Endothelial cell of umbilical vein (primary cell): ENCODE measurements around the gene SH3GL3. TPM values are rescaled to one million over a fixed set of nuclear protein-coding genes. Genes with fewer than 3 reads are reported as not detected.

ENCODE experiments used
- BruUV-seq: library from RNA; stranded (reverse); fragments of 400-500 nt; replicated peaks from 2 replicates; lab custom pipeline; 2021; lab: Mats Ljungman, UMichigan
- CTCF ChIA-PET: fragments of 300-600, 350-600 bp; sonication (Branson Sonifier 250); formaldehyde crosslinking; loops from one replicate; lab custom pipeline; 2021; ENCODE audit warnings: antibody characterized with exemption, inconsistent platforms; lab: Charles Lee
- POLR2A ChIA-PET: fragments of 300-600, 350-600 bp; sonication (Branson Sonifier 250); formaldehyde crosslinking; loops from one replicate; lab custom pipeline; 2021; ENCODE audit warnings: antibody characterized with exemption, inconsistent platforms; lab: Charles Lee
- DNase-seq: peaks from one replicate; pipeline ENCODE4 v3.0.0-alpha.2; 2011; ENCODE audit warnings: low read depth, low spot score
- FAIRE-seq: peaks from 2 replicates; lab custom pipeline; 2011; peaks lifted over from hg19 to GRCh38; lab: Jason Lieb, UNC
- H2AFZ ChIP-seq: 2 replicates; pipeline ENCODE4 v1.6.0; 2012; ENCODE audit warnings: low read depth, low read length, control low read depth, inconsistent platforms
- H3K27ac ChIP-seq: 2 replicates; pipeline ENCODE4 v1.5.1; 2011; ENCODE audit warnings: low read depth, mild to moderate bottlenecking, control low read depth, low read length, moderate library complexity; ENCODE audit not compliant: insufficient read depth
- H3K27me3 ChIP-seq, 2 experiments: 2 replicates each; pipeline versions ENCODE4 v1.6.0 to v1.6.1; 2011; ENCODE audit warnings: low read length in 2 of 2, mixed read lengths in 1 of 2; ENCODE audit not compliant: control insufficient read depth in 2 of 2, insufficient read depth in 2 of 2
- H3K36me3 ChIP-seq, 2 experiments: 2 replicates in 1 of 2; 3 replicates in 1 of 2; pipeline ENCODE4 v1.5.1; 2011; ENCODE audit warnings: low read length in 2 of 2, mild to moderate bottlenecking in 1 of 2, moderate library complexity in 1 of 2; ENCODE audit not compliant: control insufficient read depth in 2 of 2, insufficient read depth in 2 of 2; ENCODE audit errors: extremely low read depth in 1 of 2
- H3K4me1 ChIP-seq: 3 replicates; pipeline ENCODE4 v1.5.1; 2011; ENCODE audit warnings: mild to moderate bottlenecking, low read length; ENCODE audit not compliant: control insufficient read depth, insufficient read depth; ENCODE audit errors: extremely low read depth
- H3K4me2 ChIP-seq: 2 replicates; pipeline ENCODE4 v1.6.1; 2011; ENCODE audit warnings: low read length, control low read depth, mixed read lengths; ENCODE audit not compliant: insufficient read depth
- H3K4me3 ChIP-seq, 3 experiments: fragments of 200-600 bp in 1 of 3; sonication (generic), shearing (Covaris generic) in 1 of 3; replicated peaks in 1 of 3; 2 replicates each; pipeline ENCODE4 v1.5.1; 2011 to 2016; ENCODE audit warnings: control low read depth in 3 of 3, low read length in 3 of 3, mild to moderate bottlenecking in 2 of 3, inconsistent platforms in 1 of 3, low read depth in 1 of 3, moderate library complexity in 1 of 3; ENCODE audit not compliant: insufficient read depth in 1 of 3
- H3K79me2 ChIP-seq: 2 replicates; pipeline ENCODE4 v1.6.0; 2012; ENCODE audit warnings: low read length, inconsistent platforms; ENCODE audit not compliant: control insufficient read depth, insufficient read depth
- H3K9ac ChIP-seq: replicated peaks from 2 replicates; pipeline ENCODE3; 2011; ENCODE audit warnings: low read length, control low read depth; ENCODE audit not compliant: insufficient read depth; ENCODE audit errors: extremely low read depth
- H3K9me1 ChIP-seq: replicated peaks from 3 replicates; pipeline ENCODE4 v1.6.0; 2011; ENCODE audit warnings: mild to moderate bottlenecking, low read length; ENCODE audit not compliant: control insufficient read depth, insufficient read depth; ENCODE audit errors: extremely low read depth
- H3K9me3 ChIP-seq: replicated peaks from 2 replicates; pipeline ENCODE4 v1.5.1; 2012; ENCODE audit warnings: low read length, inconsistent platforms; ENCODE audit not compliant: control insufficient read depth, insufficient read depth
- H4K20me1 ChIP-seq: replicated peaks from 2 replicates; pipeline ENCODE3; 2011; ENCODE audit warnings: mild to moderate bottlenecking, low read length; ENCODE audit not compliant: control insufficient read depth, insufficient read depth; ENCODE audit errors: extremely low read depth
- CTCF ChIP-seq, 2 donors: IDR thresholded peaks; 1 replicate in 1 of 2; 2 replicates in 1 of 2; pipeline ENCODE4 v1.5.1; 2011; ENCODE audit warnings: low read length in 2 of 2, mild to moderate bottlenecking in 2 of 2, moderate library complexity in 2 of 2, control low read depth in 1 of 2, inconsistent platforms in 1 of 2, low read depth in 1 of 2; ENCODE audit not compliant: insufficient read depth in 1 of 2; ENCODE audit errors: extremely low read depth in 1 of 2
- EZH2 ChIP-seq: IDR thresholded peaks from 2 replicates; pipeline ENCODE4 v1.6.1; 2012; ENCODE audit warnings: borderline replicate concordance, low read depth, mild to moderate bottlenecking, moderate library complexity, low read length, inconsistent platforms; ENCODE audit not compliant: severe bottlenecking
- FOS ChIP-seq: IDR thresholded peaks from 2 replicates; pipeline ENCODE4 v1.6.1; 2011; ENCODE audit warnings: mild to moderate bottlenecking, low read length, moderate library complexity, borderline replicate concordance; ENCODE audit not compliant: insufficient read depth
- JUN ChIP-seq: IDR thresholded peaks from 2 replicates; pipeline ENCODE4 v1.6.1; 2011; ENCODE audit warnings: borderline replicate concordance, low read depth; ENCODE audit not compliant: insufficient read length, insufficient read depth
- MAX ChIP-seq: IDR thresholded peaks from 2 replicates; pipeline ENCODE4 v1.6.1; 2011; ENCODE audit not compliant: insufficient read depth, insufficient read length
- POLR2A ChIP-seq: IDR thresholded peaks from 2 replicates; pipeline ENCODE4 v1.6.1; 2012; ENCODE audit warnings: low read depth, mild to moderate bottlenecking, control low read depth, low read length
- POLR2AphosphoS5 ChIP-seq: IDR thresholded peaks from 2 replicates; pipeline ENCODE4 v1.6.1; 2012; ENCODE audit warnings: low read depth, mild to moderate bottlenecking, control low read depth, low read length, moderate library complexity; ENCODE audit not compliant: insufficient read depth
- dilution Hi-C: fragments of 300-500 bp; cut with MboI; formaldehyde crosslinking; loops from one replicate; pipeline ENCODE4 v1.15.0; 2019; ENCODE audit warnings: low sequenced_read_pairs; ENCODE audit not compliant: extremely low pct_ligation_motif_present
- intact Hi-C: fragments of 100-400 bp; cut with micrococcal nuclease; formaldehyde crosslinking; loops from one replicate; pipeline ENCODE4 v1.10.0; 2022
- polyA plus RNA-seq, 4 experiments: library from polyadenylated mRNA; depleted of rRNA in 3 of 4; stranded (reverse) in 3 of 4; unstranded in 1 of 4; fragments of >200 nt; gene quantifications; 2 replicates each; pipeline versions ENCODE4 v1.2.1 to v1.2.3, GENCODE V29; 2011 to 2012; ENCODE audit warnings: missing spikeins in 1 of 4
- total RNA-seq: library from RNA; stranded (reverse); gene quantifications from 2 replicates; pipeline ENCODE4 v1.2.3, GENCODE V29; 2021

SH3GL3 gene
- total and polyA plus RNA-seq, 2 donors (not counting 3 experiments of a cell fraction or from before 2014, with no cell fraction given): not detected

- Histone ChIP-seq H3K4me1 (no peaks in the 10 kb centered on the region), H3K4me3 (no peak overlapping the region), H3K9me1 (no peaks in the 10 kb centered on the region), H3K36me3 (no peaks in the 10 kb centered on the region), H3K4me2 (no peak overlapping the region), H2AFZ (no peak overlapping the region), H3K9me3 (no peaks in the 10 kb centered on the region), H3K79me2 (no peaks in the 10 kb centered on the region), H3K9ac (no peak overlapping the region), H3K27ac (no peak overlapping the region), H4K20me1 (no peaks in the 10 kb centered on the region), H3K27me3 (no peaks in the 10 kb centered on the region)
- dilution Hi-C loops: no loop called here
- no TSS peak for BruUV-seq
- POLR2A ChIA-PET: no interaction called here
- intact Hi-C loops: no loop called here
- CTCF ChIA-PET: no interaction called here
- DNase-seq (no peak), FAIRE-seq (no peak)
- TF ChIP-seq MAX (no peak), EZH2 (no peak), FOS (no peak), CTCF (IDR thresholded peaks at IDR 0.05; ENCODE audit: extremely low read depth in 1 of 2, insufficient read depth in 1 of 2, low read depth in 1 of 2, low read length in 2 of 2) (no peak), POLR2A (no peak), POLR2AphosphoS5 (no peak), JUN (no peak)
Observed at GRCh38 chr15:83484636-83485035, 37.5 kb downstream of the SH3GL3 start.
